HG03378 (cell line): ENCODE results near the gene ITGB2.

Experiments
- ATAC-seq: cut with Tn5 transposase; IDR thresholded peaks from one replicate; pipeline ENCODE4 v1.9.1; 2021; ENCODE audit warnings: mild to moderate bottlenecking, moderate library complexity; ENCODE audit not compliant: unreplicated experiment

The ITGB2 gene

DNA sequence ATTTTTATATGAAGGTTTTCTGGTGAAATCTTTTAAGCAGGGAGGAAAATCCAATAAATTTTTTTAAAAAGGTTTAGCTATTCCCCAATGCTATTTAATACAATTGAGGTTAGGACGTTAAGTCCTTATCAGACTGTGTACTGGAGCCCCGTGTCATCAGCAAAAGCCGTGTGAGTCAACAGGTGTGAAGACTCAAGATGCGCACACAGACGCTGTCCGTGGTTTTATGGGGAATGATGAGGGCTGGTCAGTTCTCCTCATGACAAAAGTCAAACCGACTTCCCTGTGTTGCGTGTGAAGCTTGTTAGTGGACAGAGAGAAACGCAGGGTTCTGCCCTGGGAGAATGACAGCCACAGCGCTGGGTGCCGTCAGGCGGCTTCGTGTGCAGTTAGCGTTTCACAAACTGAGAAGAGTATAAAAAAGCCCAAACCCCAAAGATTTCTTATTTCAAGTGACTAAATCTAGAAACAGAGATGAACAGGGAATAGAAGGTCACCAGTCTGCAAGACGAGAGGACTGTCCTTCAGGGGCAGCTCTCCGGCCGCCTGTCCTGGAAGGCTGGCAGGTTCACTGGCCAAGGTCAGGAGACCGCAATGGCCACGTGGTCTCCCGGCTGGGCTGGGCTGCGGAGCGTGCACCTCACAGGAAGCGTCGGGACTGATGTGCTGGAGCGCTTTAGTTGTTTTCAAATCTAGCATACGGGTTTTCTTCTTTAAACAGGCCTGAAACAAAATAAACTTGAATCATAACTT is 69.6 kb downstream of the ITGB2 start:
- ATAC-seq = no peak

DNA sequence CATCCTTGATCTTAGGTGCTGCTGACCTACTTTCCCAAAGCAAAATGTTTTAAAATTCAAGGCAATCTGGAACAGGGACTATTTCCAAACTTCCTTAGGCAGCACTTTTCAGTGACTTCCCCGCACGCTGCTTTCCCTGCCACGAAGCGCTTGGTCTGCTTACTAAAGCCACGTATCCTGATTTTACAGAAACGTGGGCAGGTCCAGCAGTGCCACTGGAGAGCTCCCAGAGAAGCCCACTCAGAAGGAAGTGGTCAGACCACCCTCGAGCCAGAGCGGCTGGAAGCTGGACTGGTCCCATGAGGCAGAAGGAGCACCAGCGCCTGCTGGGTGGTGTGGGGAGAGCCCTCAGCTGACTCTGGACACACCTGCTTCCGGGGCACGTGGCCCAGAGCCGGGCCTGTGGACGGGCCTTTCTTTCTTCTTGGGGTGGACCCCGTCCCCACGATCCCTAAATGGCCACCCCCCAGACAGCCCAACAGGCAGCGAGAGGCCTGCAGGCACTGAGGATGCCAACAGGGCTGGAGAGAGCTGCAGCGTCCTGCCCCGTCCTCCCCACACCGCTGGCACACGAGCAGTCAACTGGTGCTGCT is 70.4 kb downstream of the ITGB2 start:
- ATAC-seq = no peak

DNA sequence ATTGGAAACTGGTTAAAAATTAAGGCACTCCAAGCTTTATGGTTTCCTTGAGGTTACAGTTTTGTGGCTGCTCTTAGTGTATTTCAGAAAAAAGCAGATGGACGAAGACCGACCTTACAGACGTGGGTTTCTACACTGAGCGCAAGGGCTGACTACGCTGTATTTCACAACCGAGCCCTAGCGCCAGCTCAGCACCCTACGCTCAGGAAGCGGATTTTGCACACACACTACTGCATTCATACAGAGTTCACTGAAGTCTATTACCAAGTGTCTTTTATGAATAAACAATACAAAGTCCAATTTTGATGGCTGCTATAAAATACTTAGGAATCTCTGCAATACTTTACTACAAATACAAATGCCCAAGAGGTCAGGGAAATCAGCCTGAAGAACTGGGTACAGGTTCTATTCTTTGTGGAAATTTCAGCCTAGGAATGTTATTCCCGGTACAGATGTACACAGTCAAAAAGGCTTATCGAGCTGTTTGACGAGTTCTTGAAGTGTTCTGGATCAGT is 71.0 kb downstream of the ITGB2 start:
- ATAC-seq = no peak

DNA sequence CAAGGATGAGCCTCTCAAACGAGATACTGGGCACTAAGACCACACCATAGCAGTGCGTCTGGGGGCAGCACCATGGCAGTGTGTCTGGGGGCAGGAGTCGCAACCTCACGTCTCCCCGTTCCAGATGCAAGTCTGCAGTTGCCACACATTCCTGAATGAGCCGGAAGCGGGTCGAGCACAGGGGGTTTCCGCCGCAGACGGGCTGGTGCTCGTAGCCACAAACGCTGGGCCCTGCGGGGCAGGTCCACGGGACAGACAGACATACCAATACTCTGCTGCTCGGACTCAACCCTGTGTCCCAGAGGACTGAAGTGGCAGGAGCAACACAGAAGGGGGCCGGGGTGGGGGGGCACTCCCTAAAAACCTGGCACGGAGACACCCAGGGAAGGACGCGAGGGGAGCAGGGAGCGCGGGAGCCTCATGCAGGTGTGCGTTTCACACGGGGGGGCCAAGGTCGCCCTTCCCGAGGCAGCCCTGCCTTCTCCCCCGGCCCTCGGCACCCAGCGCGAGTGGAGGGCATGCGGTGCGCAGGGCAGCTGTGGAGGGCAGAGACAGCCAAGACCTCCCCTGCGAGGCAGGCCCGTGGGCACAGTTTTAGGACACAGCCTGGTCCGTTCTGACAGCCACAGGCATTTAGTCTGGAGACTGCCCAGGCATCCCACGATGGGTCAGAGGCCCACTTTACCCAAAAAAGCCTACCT is 71.7 kb downstream of the ITGB2 start:
- ATAC-seq = no peak

DNA sequence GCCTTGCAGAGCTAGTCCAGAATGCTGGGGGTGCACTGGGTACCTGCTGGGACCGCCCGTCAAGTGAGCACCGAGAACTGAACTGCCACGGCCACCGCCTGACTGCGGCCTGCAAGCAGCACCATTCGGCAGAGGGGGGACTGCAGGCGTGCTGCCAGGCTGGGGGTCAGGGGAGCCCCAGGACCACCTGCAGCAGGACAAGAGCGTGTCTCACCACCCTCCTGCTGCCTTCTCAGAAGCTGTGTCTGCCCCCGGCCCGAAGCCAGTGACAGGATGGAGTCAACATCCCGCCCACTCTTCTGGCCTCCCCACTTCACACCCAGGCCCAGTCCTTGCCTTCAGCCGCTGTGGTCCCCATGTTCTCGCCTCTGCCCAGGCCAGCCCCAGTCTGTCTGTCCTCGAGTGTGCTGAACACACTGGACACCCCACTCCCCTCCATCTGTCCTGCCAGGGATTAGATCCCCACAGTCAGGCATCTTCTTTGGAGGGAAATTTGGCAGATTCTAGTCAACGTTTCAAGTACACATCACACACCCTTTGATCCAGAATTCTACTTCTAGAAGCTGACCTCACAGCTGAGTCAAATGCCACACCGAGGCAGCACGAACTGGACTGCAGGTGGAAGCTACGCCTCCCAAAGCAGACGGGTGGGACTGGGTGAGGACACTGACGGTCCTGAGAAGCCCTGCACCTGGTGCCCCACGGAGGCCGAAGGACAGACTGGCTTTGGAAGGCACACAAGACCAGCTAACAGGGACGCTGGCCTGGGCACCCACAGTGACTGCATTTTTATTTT is 73.2 kb downstream of the ITGB2 start:
- ATAC-seq = no peak

DNA sequence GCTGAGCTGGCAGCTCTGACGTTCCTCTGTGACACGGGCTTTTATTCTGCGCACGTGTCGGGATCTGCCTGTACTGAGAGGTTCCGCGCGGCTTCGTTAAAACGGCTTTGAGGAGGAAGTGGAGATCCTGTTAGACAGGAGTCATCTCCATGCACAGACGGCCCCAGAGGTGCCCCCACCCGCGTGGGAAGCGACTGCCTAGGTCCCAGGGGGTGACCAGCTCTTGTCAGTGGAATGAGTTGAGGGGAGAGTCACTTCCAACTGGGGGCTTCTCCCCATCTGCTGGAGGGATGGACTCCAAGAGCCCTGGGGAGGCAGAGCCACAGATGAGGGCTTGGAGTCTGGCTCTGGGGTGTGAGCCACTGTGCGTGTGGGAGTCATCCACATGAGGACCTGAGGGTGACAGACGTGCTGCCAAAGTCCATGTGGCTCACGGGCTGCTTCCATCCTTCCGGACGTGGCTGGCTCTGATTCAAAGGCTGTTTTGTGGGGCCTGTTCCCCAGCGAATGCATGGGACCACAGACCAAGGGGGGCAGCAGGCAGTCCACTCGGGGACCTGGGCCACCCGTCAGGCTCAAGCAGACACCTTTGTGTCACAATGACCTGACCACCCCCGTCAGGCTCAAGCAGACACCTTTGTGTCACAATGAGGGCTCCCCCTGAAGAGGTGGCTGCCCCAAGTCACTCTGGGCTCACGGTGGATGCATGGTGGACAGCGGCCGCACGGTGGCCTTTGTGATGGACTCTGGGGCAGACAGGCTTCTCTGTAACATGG is 74.0 kb downstream of the ITGB2 start:
- ATAC-seq = no peak

DNA sequence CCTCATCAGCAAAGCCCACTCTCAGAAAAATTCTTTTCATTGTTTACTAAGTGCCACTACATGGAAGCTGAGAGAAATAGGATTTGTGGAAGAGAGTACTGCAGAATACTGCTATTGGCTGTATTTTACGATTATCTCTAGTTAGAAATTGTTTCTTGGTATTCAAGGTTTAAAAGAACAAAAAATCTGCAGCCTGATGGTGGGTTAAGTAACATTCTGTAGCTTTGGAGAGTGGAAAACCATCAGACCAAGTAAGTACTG is 74.5 kb downstream of the ITGB2 start:
- ATAC-seq = no peak

DNA sequence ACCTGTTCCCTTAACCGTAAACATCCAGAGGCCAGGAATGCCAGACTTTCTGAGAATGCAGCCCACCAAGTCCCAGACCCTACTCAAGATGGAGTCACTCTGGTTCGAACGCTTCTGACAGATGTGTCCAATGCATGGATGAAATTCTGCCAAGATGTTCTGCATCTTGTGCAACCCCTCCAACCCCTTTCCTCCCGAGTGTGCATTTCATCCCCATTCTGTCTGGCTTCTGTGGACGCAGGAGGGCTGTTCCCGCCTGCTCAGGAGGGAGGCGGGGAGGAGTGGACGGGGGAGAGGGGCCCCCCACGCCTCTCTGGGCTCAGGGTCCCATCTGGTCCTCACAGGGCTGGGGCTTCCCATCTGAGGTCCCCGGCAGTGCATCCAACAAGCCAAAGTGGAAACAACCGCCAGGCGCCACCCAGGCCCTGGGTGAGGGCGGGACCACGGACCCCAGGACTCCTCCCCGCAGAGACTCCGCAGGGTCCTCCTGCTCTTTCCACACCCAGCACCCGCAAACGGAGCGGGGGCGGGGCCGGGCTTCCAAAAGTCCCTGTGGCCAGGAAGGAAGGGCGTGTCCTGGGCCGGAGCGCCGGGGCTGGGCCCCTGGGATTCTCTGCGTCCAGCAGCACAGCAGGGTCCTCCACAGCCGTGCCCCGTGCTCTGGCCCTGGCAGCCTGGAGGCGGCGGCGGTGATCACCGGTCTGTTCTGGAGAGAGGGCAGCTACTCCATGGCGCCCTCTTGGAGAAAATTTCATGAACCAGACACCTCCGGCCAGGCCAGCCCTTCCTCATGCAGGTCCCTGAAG is 75.1 kb downstream of the ITGB2 start:
- ATAC-seq = no peak

DNA sequence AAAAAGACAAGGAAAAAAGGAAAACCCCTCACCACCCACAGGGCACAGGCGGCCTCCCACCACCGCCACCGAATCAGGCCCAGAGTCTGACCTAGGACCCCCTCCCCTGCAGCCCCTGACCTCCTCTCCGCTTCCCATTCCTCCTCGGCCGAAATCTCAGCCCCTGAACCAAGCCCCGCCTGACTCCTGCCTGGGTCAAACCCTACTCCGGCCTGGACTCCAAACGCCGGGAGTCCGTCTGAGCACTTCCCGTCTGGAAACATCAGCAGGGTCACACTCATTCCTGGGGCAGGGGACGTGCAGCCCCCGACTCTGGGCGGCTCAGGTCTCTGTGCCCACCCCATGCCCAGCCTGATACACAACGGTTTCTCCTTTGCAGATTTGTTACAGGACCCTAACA is 76.4 kb downstream of the ITGB2 start:
- no peak for ATAC-seq

DNA sequence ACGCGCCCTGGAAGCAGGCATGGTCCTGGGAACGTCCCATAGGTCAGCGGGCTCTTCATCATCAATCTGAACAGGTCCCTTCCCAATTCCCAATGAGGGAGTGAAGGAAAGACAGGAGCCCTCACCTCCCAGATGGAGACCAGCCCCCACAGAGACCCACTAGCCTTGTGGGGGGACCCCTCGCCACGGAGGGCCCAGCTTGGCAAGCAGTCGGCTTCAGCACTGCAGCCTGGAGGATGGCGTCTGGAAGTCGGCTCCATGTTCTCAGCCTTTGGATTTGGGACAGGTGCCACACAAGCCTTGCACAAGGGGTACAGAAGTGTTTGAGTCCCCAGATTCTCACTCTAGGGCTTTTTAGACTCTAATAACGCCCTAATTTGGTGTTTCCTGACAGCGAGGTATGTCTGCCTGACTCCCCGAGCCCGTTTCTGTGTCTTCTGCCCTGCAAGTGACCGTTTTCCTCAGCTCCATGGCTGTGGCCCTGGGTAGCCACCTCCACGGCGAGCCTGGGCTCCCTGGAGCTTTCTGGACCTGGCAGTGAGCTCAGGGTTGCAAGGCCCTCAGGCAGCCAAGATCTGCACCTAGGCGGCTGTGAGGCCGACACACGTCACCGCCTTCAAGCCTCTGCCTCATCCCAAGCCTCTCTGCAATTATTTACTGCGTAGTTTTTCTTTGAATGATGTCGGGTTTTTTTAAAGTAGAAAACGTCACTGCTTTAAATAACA is 77.8 kb downstream of the ITGB2 start:
- ATAC-seq = no peak

DNA sequence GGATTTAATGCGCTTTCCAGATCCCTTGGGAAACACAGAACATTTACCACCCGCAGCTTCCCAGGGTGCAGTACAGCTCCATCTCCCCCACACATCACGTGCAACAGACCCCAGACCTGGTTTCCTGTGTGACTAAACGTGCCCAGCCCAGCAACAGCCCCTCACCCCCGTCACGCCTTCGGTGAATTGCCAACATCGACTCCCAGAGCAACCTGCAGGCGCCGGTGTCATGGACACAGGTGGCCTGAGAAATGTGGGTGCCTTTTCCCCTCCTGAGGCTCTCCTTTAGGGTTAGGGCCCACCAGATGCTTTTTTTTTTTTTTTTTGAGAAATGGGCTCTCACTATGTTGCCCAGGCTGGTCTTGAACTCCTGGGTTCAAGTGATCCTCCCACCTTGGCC is 78.6 kb downstream of the ITGB2 start:
- ATAC-seq = no peak

DNA sequence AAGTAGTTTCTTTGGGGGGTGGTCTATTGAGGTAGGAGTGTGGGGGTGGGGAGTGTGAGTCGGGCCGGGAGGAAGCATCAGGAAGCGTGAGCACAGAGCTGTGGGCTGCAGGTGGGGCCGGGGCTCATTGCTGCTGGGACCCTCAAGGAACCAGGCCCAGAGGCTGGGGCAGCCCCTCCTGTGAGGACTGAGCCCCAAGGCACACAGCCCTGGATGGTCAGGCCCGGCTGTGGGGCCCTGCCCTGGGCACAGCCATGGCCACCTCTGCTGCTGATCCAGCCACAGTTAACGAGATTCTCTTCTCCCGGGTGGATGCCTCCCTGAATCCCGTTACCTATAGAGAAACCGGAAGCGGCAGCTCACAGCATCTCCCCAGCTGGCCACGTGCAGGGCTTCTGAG is 79.9 kb downstream of the ITGB2 start:
- ATAC-seq = no peak

DNA sequence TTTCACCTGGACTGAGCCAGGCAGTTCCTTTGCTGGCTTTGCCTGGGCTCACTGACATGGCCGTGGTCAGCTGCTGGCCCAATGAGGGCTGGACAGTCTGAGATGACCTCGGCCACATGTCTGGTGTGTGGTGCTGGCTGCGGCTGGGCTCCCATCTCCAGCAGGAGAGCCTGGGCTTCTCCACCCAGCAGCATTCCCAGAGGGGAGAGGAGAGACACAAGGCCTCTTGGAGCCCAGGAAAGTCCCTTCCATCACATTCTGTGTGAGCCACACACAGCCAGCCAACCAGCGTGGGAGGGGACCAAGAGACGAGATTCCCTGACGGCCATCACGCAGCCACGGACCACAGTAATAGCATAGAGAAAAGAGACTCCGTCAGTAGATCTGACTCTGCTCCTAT is 81.7 kb downstream of the ITGB2 start:
- ATAC-seq = no peak

DNA sequence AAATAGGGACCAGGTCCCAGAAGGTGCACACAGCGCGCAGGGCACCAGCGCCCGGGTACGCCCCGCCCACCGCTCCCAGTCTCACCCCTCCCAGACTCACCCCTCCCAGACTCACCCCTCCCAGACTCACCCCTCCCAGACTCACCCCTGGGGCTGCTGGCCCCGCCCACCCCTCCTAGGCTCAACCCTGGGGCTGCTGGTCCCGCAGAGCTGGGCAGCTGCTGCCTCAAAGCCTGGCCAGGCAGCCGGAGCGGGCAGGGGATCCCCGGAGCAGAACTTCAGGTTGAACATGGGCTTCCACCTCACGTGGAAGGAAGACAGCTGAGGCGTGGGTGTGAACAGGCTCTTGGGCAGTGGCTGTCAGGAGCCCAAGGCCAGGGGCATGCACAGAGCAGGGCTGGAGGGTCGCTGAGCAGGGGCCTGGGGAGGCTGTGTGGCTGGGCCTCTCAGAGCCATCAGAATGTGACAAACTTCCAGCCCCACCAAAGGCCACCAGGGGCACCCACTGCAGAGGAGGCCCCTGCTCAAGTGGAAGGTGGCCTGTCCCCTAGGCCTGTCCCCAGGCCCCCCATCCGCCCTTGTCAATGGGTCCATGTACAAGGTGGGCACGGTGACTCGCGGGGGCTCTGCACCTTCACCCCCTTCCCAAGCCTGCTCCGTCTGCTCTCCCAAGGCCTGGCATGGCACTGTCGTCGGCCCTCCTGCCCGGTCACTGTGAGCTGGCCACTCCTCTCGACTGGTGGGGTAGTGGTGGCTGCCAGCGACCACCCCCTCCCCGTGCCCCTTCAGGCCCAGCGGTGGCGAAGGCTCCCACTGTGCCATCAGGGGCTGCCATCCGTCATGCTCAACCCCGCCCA is 82.4 kb downstream of the ITGB2 start:
- no peak for ATAC-seq

DNA sequence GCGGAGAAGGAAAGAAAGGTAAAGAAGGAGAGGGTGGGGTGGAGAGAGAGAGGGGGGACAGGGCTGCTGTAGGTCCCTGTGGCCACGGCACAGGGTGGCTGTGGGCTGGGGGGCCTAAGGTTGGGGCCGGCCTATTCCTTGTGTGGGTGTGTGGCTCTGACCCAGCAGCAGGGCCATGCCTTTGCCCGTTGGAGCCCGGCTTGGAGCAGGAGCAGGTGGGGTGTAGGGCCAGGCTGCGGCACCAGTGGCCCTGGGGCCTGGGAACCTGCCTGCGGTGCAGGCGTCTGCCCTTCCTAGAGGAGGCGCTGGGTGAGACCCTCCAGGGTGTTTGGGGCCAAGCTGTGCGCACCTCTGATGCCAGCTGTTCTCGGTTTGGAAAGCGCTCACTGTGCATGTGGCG is 83.2 kb downstream of the ITGB2 start:
- no peak for ATAC-seq

DNA sequence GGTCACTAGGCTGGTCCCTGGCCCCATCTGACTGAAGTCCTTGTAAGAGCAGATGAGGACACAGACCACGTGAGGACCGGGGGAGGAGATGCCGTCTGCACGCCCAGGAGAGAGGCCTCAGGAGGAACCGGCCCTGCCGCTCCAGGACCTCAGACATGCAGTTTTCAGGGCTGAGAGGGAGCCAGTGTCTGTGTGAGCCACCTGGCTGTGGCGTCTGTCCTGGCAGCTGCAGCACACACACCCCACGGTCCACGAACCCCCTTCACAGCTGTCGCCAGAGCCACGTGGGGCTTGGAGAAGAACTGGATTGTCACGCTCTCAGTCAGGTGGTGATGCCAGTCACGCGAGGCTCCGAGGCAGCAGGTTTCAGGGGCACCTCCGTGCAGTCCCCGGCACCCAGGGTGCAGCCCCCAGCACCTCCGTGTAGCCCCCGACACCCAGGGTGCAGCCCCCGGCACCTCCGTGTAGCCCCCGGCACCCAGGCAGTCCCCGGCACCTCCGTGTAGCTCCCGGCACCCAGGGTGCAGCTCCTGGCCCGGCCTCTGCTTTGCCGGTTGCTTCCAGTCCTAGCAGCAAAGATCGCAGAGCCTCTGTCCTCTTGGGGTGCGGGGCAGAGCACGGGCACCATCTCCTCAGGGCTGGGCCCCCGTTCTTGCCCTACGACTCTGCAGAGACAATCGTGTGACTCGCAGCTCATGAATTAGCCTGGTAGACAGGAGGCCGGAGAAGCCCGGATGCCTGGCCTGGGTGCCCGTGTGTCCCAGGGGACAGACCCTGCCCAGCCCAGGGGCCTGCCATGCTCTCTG is 83.8 kb downstream of the ITGB2 start:
- no peak for ATAC-seq

DNA sequence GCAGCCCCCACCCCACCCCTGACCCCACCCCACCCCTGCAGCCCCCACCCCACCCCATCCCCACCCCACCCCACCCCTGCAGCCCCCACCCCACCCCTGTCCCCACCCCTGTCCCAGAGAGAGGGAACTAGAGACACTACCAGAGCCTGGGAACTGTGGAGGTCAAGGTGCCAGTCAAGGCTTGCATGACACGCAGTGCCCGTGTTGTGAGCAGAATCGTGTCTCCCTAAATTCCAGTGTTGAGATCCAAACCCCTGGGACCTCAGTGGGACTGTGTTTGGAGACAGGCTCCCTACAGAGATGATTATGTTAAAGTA is 84.4 kb downstream of the ITGB2 start:
- ATAC-seq = no peak
